Keratinocyte (primary cell): ENCODE data around the gene ITGB1BP1.

ENCODE experiments used
- EZH2 ChIP-seq: IDR thresholded peaks from one replicate; pipeline ENCODE4 v1.6.1; 2012; ENCODE audit warnings: inconsistent platforms, mild to moderate bottlenecking, low read length, moderate library complexity
- TF ChIP-seq, protein P1 (sequence below), 3 experiments: IDR thresholded peaks in 1 of 3; conservative IDR thresholded peaks in 1 of 3; optimal IDR thresholded peaks in 1 of 3; 2 replicates in 2 of 3; 3 replicates in 1 of 3; pipeline versions ENCODE3 to v1.5.1; 2011; ENCODE audit warnings: low read length in 3 of 3, mild to moderate bottlenecking in 3 of 3, moderate library complexity in 2 of 3, control low read depth in 1 of 3, inconsistent platforms in 1 of 3; ENCODE audit not compliant: insufficient read depth in 2 of 3; ENCODE audit errors: extremely low read depth in 1 of 3

GRCh38 chr2:9390991-9391390 lies 32.3 kb downstream of the ITGB1BP1 start:
- TF ChIP-seq EZH2 = no peak
- TF ChIP-seq, protein P1, sequence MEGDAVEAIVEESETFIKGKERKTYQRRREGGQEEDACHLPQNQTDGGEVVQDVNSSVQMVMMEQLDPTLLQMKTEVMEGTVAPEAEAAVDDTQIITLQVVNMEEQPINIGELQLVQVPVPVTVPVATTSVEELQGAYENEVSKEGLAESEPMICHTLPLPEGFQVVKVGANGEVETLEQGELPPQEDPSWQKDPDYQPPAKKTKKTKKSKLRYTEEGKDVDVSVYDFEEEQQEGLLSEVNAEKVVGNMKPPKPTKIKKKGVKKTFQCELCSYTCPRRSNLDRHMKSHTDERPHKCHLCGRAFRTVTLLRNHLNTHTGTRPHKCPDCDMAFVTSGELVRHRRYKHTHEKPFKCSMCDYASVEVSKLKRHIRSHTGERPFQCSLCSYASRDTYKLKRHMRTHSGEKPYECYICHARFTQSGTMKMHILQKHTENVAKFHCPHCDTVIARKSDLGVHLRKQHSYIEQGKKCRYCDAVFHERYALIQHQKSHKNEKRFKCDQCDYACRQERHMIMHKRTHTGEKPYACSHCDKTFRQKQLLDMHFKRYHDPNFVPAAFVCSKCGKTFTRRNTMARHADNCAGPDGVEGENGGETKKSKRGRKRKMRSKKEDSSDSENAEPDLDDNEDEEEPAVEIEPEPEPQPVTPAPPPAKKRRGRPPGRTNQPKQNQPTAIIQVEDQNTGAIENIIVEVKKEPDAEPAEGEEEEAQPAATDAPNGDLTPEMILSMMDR (optimal IDR thresholded peaks at IDR 0.05 in 1 of 3, IDR thresholded peaks at IDR 0.05 in 1 of 3, conservative IDR thresholded peaks at IDR 0.05 in 1 of 3; ENCODE audit: extremely low read depth in 1 of 3, insufficient read depth in 2 of 3, low read length in 3 of 3) = no peak
